Activated CD8-positive, alpha-beta memory T cell treated with anti-CD3 and anti-CD28 coated beads, Interleukin-2, amount 50 U/mL, for 24 hours (primary cell): ENCODE results near the gene STX2.
"Not testable (repeated sequence)": the region's sequence is repeated elsewhere in the genome, so short reads cannot be mapped to it uniquely, and the experiment has no call there.

Experiments
- DNase-seq: peaks from one replicate; pipeline ENCODE4 v3.0.0-alpha.2; 2020; ENCODE audit errors: extremely low read depth

STX2 gene

GRCh38 chr12:130838951-130839769, at the start of gene STX2:
STX2 (minus strand) TSS chr12:130839250; CDS start chr12:130839099, 151 bp downstream.
- DNase-seq: peak; percentile 53

- DNase-seq: not testable (repeated sequence)
Observed at GRCh38 chr12:130887190-130887589, 48.1 kb upstream of the STX2 start.

- DNase-seq: no peak
Observed at GRCh38 chr12:130881548-130881947, 42.5 kb upstream of the STX2 start.

- DNase-seq: no peak
Observed at GRCh38 chr12:130881046-130881445, 42.0 kb upstream of the STX2 start.

GRCh38 chr12:130880411-130880885, 41.4 kb upstream of the STX2 start:
- DNase-seq: no peak

- no peak for DNase-seq
Observed at GRCh38 chr12:130879781-130880389, 40.8 kb upstream of the STX2 start.

- no peak for DNase-seq
Observed at GRCh38 chr12:130879212-130879686, 40.2 kb upstream of the STX2 start.

- DNase-seq: no peak
Observed at GRCh38 chr12:130878193-130879185, 39.4 kb upstream of the STX2 start.

GRCh38 chr12:130877333-130877732, 38.3 kb upstream of the STX2 start:
- DNase-seq: no peak

GRCh38 chr12:130876758-130877157, 37.7 kb upstream of the STX2 start:
- no peak for DNase-seq

- no peak for DNase-seq
Observed at GRCh38 chr12:130876297-130876696, 37.2 kb upstream of the STX2 start.

GRCh38 chr12:130875708-130876107, 36.7 kb upstream of the STX2 start:
- not testable (repeated sequence) for DNase-seq

- DNase-seq: no peak
Observed at GRCh38 chr12:130875193-130875592, 36.1 kb upstream of the STX2 start.

- no peak for DNase-seq
Observed at GRCh38 chr12:130874696-130875095, 35.6 kb upstream of the STX2 start.

- no peak for DNase-seq
Observed at GRCh38 chr12:130873825-130874224, 34.8 kb upstream of the STX2 start.

GRCh38 chr12:130873106-130873795, 34.2 kb upstream of the STX2 start:
- no peak for DNase-seq

- DNase-seq: no peak
Observed at GRCh38 chr12:130872179-130873096, 33.4 kb upstream of the STX2 start.

GRCh38 chr12:130871286-130872178, 32.5 kb upstream of the STX2 start, which contains the start of gene RAN:
RAN (plus strand) TSS chr12:130872066; CDS start chr12:130872594, 528 bp downstream.
- DNase-seq: peak; percentile 66
